ENCODE results near the gene NACC1. TPM values are rescaled to one million over a fixed set of nuclear protein-coding genes. Genes with fewer than 3 reads are reported as not detected.

Gene NACC1
- total RNA-seq, result 95.0 and 104 TPM in 2 replicates

DNA sequence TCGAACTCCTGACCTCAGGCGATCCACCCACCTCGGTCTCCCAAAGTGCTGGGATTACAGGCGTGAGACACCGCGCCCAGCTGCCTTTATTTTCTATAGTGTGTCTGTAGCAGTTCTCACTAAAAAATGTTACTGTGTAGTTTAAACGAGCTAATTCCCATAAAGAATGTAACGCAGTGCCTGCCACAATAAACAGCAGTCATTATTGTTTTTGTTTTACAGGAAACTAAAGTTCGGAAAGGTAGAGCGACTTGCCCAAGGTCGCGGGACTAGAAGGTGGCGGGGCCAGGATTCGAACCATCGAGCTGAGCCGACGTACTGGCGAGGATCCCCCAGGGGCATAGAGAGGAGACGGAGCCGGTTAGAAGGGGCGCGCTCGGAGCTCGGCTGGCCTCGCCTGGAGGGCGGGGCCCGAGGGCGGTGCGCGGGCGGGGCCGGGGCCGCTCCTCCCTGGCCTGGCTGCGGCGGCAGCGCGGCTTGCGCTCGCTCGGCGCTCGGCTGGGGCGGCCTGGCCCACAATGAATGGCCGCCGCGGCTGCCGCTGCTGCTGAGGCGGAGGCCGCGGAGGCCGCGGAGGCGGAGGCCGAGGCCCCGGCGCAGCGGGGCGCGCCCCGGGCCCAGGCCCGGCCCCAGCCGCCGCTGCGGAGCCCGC is at the start of gene NACC1:
NACC1 (plus strand) TSS at position 493 of the 652 bp plus-strand sequence. CDS start 16,944 bp downstream, outside the sequence.
- H3K4me3 ChIP-seq (ENCODE audit: low read depth, low read length), result peak within 1 kb of the TSS; percentile 92
- peak; percentile 88 for DNase-seq (ENCODE audit: low read depth)
- TF ChIP-seq CTCF (IDR thresholded peaks at IDR 0.05; ENCODE audit: insufficient read depth, low read depth, low read length), result no peak

- DNase-seq (ENCODE audit: low read depth), result no peak
- H3K4me3 ChIP-seq (ENCODE audit: low read depth, low read length), result no peak overlapping the region
- TF ChIP-seq CTCF (IDR thresholded peaks at IDR 0.05; ENCODE audit: insufficient read depth, low read depth, low read length), result no peak
Measured at GRCh38 chr19:13069415-13070359, 48.4 kb upstream of the NACC1 start.

GRCh38 chr19:13070425-13071140 is 47.5 kb upstream of the NACC1 start:
- TF ChIP-seq CTCF (IDR thresholded peaks at IDR 0.05; ENCODE audit: insufficient read depth, low read depth, low read length), result no peak
- no peak for DNase-seq (ENCODE audit: low read depth)
- H3K4me3 ChIP-seq (ENCODE audit: low read depth, low read length), result no peak overlapping the region

- no peak for DNase-seq (ENCODE audit: low read depth)
- TF ChIP-seq CTCF (IDR thresholded peaks at IDR 0.05; ENCODE audit: insufficient read depth, low read depth, low read length), result no peak
- H3K4me3 ChIP-seq (ENCODE audit: low read depth, low read length), result no peak overlapping the region
Measured at GRCh38 chr19:13071444-13072187, 46.4 kb upstream of the NACC1 start.

GRCh38 chr19:13072188-13072908 is 45.7 kb upstream of the NACC1 start:
- no peak for DNase-seq (ENCODE audit: low read depth)
- TF ChIP-seq CTCF (IDR thresholded peaks at IDR 0.05; ENCODE audit: insufficient read depth, low read depth, low read length), result no peak
- H3K4me3 ChIP-seq (ENCODE audit: low read depth, low read length), result no peak overlapping the region

All from fibroblast of villous mesenchyme (primary cell).